ENCODE data around the gene PLXNA3. TPM values are rescaled to one million over a fixed set of nuclear protein-coding genes. Genes with fewer than 3 reads are reported as not detected.

Gene PLXNA3
- total RNA-seq, 1 experiment from 2014 or later = 89.3 TPM

GRCh38 chrX:154509455-154509854, 51.4 kb downstream of the PLXNA3 start:
- Histone ChIP-seq H3K4me3 (replicated peaks in 1 of 2; ENCODE audit: low read depth in 1 of 2, low read length in 2 of 2) (no peak overlapping the region), H3K9me2 (ENCODE audit: insufficient read depth) (no peaks in the 10 kb centered on the region), H2AFZ (ENCODE audit: low read depth, low read length, poor library complexity, severe bottlenecking) (no peak overlapping the region), H3K9me3 (ENCODE audit: control insufficient read depth in 1 of 2, insufficient read depth in 1 of 2, low read depth in 1 of 2, low read length in 2 of 2) (no peaks in the 10 kb centered on the region), H3K9ac (ENCODE audit: low read length) (no peak overlapping the region), H3K79me2 (ENCODE audit: insufficient read depth, low read length) (no peaks in the 10 kb centered on the region), H3K4me2 (ENCODE audit: low read length) (no peak overlapping the region), H3K4me1 (ENCODE audit: control insufficient read depth in 1 of 2, insufficient read depth in 2 of 2, low read length in 2 of 2) (peaks cover 0 to 5% of the 10 kb centered on the region in 2 experiments; a peak in 1 of 4 replicates), H3K27me3 (ENCODE audit: insufficient read depth, low read length) (no peaks in the 10 kb centered on the region), H3K27ac (ENCODE audit: low read depth, low read length) (no peak overlapping the region), H4K20me1 (ENCODE audit: insufficient read depth) (no peaks in the 10 kb centered on the region), H3K36me3 (ENCODE audit: control insufficient read depth in 1 of 2, insufficient read depth in 2 of 2, low read length in 2 of 2) (no peaks in the 10 kb centered on the region)
- intact Hi-C loops (cut with micrococcal nuclease) = no loop called here
- ChIA-PET POLR2A (no interaction called here), RAD21 (ENCODE audit: low non-redundant PET in 1 of 2, low total read pairs in 2 of 2, uncharacterized antibody in 2 of 2, unreplicated experiment in 2 of 2) (no interaction called here), CTCF (no interaction called here)
- ATAC-seq (no peak), DNase-seq (ENCODE audit: low read depth, low spot score) (no peak)
- no peak for TF ChIP-seq TCF7L2 (IDR thresholded peaks at IDR 0.05; ENCODE audit: borderline replicate concordance, extremely low read depth, insufficient read depth, insufficient read length)
- TF ChIP-seq CEBPB (IDR thresholded peaks at IDR 0.05; ENCODE audit: low read depth) = no peak
- TF ChIP-seq, protein P1, sequence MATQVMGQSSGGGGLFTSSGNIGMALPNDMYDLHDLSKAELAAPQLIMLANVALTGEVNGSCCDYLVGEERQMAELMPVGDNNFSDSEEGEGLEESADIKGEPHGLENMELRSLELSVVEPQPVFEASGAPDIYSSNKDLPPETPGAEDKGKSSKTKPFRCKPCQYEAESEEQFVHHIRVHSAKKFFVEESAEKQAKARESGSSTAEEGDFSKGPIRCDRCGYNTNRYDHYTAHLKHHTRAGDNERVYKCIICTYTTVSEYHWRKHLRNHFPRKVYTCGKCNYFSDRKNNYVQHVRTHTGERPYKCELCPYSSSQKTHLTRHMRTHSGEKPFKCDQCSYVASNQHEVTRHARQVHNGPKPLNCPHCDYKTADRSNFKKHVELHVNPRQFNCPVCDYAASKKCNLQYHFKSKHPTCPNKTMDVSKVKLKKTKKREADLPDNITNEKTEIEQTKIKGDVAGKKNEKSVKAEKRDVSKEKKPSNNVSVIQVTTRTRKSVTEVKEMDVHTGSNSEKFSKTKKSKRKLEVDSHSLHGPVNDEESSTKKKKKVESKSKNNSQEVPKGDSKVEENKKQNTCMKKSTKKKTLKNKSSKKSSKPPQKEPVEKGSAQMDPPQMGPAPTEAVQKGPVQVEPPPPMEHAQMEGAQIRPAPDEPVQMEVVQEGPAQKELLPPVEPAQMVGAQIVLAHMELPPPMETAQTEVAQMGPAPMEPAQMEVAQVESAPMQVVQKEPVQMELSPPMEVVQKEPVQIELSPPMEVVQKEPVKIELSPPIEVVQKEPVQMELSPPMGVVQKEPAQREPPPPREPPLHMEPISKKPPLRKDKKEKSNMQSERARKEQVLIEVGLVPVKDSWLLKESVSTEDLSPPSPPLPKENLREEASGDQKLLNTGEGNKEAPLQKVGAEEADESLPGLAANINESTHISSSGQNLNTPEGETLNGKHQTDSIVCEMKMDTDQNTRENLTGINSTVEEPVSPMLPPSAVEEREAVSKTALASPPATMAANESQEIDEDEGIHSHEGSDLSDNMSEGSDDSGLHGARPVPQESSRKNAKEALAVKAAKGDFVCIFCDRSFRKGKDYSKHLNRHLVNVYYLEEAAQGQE (IDR thresholded peaks at IDR 0.05; ENCODE audit: low read depth) = no peak
- TF ChIP-seq CBX3 (IDR thresholded peaks at IDR 0.05; ENCODE audit: low read depth) = no peak
- TF ChIP-seq, protein P2, sequence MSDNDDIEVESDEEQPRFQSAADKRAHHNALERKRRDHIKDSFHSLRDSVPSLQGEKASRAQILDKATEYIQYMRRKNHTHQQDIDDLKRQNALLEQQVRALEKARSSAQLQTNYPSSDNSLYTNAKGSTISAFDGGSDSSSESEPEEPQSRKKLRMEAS (IDR thresholded peaks at IDR 0.05) = no peak
- no peak for TF ChIP-seq EZH2phosphoT487 (IDR thresholded peaks at IDR 0.05; ENCODE audit: borderline replicate concordance)
- TF ChIP-seq, protein P3, sequence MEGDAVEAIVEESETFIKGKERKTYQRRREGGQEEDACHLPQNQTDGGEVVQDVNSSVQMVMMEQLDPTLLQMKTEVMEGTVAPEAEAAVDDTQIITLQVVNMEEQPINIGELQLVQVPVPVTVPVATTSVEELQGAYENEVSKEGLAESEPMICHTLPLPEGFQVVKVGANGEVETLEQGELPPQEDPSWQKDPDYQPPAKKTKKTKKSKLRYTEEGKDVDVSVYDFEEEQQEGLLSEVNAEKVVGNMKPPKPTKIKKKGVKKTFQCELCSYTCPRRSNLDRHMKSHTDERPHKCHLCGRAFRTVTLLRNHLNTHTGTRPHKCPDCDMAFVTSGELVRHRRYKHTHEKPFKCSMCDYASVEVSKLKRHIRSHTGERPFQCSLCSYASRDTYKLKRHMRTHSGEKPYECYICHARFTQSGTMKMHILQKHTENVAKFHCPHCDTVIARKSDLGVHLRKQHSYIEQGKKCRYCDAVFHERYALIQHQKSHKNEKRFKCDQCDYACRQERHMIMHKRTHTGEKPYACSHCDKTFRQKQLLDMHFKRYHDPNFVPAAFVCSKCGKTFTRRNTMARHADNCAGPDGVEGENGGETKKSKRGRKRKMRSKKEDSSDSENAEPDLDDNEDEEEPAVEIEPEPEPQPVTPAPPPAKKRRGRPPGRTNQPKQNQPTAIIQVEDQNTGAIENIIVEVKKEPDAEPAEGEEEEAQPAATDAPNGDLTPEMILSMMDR (IDR thresholded peaks at IDR 0.05 in 2 of 3, conservative IDR thresholded peaks at IDR 0.05 in 1 of 3; ENCODE audit: borderline replicate concordance in 1 of 3, insufficient read depth in 1 of 3, low read depth in 2 of 3, low read length in 2 of 3) = no peak
- TF ChIP-seq SIN3A (IDR thresholded peaks at IDR 0.05; ENCODE audit: low read depth) = no peak
- no peak for TF ChIP-seq POLR2AphosphoS5 (IDR thresholded peaks at IDR 0.05; ENCODE audit: low read depth, low read length)
- TF ChIP-seq YY1 (IDR thresholded peaks at IDR 0.05; ENCODE audit: extremely low read depth, insufficient replicate concordance, low read depth, low read length) = no peak
- TF ChIP-seq FOSL1 (IDR thresholded peaks at IDR 0.05; ENCODE audit: low read depth) = no peak
- TF ChIP-seq POLR2A (IDR thresholded peaks at IDR 0.05; ENCODE audit: borderline replicate concordance, extremely low read depth, insufficient read depth, insufficient read length) = no peak
- BruUV-seq (replicated peaks) = no TSS peak
